Stomach smooth muscle (tissue), 2 donors: ENCODE measurements around the gene TMEM30B.

Source experiments
- H3K27ac ChIP-seq: one replicate; pipeline ENCODE4 v1.7.0; 2013; ENCODE audit warnings: mild to moderate bottlenecking, low read length, inconsistent platforms
- H3K27me3 ChIP-seq, 2 donors: one replicate each; pipeline ENCODE4 v1.7.0; 2013; ENCODE audit warnings: low read length in 2 of 2; ENCODE audit not compliant: insufficient read depth in 2 of 2, control insufficient read depth in 1 of 2
- H3K36me3 ChIP-seq, 2 donors: one replicate each; pipeline ENCODE4 v1.7.0; 2013; ENCODE audit warnings: low read length in 2 of 2; ENCODE audit not compliant: control insufficient read depth in 2 of 2, insufficient read depth in 2 of 2
- H3K4me1 ChIP-seq: one replicate; pipeline ENCODE4 v1.7.0; 2013; ENCODE audit warnings: low read length; ENCODE audit not compliant: control insufficient read depth, insufficient read depth
- H3K4me3 ChIP-seq, 2 donors: one replicate each; pipeline ENCODE4 v1.7.0; 2013; ENCODE audit warnings: low read length in 2 of 2
- H3K9ac ChIP-seq, 2 donors: one replicate each; pipeline ENCODE4 v1.7.0; 2013; ENCODE audit warnings: low read length in 2 of 2, mild to moderate bottlenecking in 1 of 2
- H3K9me3 ChIP-seq, 2 donors: one replicate each; pipeline ENCODE4 v1.7.0; 2013; ENCODE audit warnings: low read length in 2 of 2; ENCODE audit not compliant: control insufficient read depth in 2 of 2
- donor health status: healthy.
- donor health status: Pancreatic carcinoma.

Gene TMEM30B

DNA sequence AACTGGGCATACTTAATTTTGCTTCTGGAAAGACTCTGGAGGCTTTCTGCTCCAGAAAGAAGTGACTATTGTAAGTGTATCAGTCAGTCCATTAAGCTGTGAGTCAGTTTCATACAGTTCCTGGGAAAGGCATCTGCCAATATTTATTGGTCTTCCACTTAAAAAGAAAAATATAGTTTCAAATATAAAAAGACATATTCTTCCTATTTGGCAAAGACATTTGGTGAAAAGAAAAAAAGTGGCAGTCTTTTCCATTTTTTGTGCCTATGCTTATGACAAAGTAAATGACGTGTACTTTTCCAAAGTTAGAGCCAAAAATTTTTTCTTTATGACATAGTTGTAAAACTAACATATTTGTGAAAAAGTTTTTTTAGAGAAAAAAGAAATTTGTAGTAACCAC lies 12.3 kb downstream of the TMEM30B start:
- H3K4me1 ChIP-seq, result no peaks in the 10 kb centered on the region
- H3K27ac ChIP-seq, result no peak overlapping the region
- no peaks in the 10 kb centered on the region for H3K36me3 ChIP-seq
- peaks cover 3 to 6% of the 10 kb centered on the region in 2 donors for H3K27me3 ChIP-seq
- H3K9me3 ChIP-seq, result no peaks in the 10 kb centered on the region
- H3K4me3 ChIP-seq, result no peak overlapping the region
- H3K9ac ChIP-seq, result no peak overlapping the region

GRCh38 chr14:61266891-61267740 lies 14.0 kb downstream of the TMEM30B start:
- no peaks in the 10 kb centered on the region for H3K9me3 ChIP-seq
- no peak overlapping the region for H3K4me3 ChIP-seq
- H3K9ac ChIP-seq, result no peak overlapping the region
- no peak overlapping the region for H3K27ac ChIP-seq
- H3K36me3 ChIP-seq, result no peaks in the 10 kb centered on the region
- peaks cover 3 to 6% of the 10 kb centered on the region in 2 donors for H3K27me3 ChIP-seq
- H3K4me1 ChIP-seq, result no peaks in the 10 kb centered on the region

- Histone ChIP-seq H3K4me3 (no peak overlapping the region), H3K9ac (no peak overlapping the region), H3K9me3 (no peaks in the 10 kb centered on the region), H3K36me3 (no peaks in the 10 kb centered on the region), H3K27me3 (peaks cover 3 to 6% of the 10 kb centered on the region in 2 donors), H3K27ac (no peak overlapping the region), H3K4me1 (no peaks in the 10 kb centered on the region)
These were observed 14.7 kb downstream of the TMEM30B start for GRCh38 chr14:61266436-61266835.

- no peak overlapping the region for H3K27ac ChIP-seq
- no peak overlapping the region for H3K9ac ChIP-seq
- no peak overlapping the region for H3K4me3 ChIP-seq
- peaks cover 0 to 3% of the 10 kb centered on the region in 2 donors for H3K27me3 ChIP-seq
- H3K36me3 ChIP-seq, result no peaks in the 10 kb centered on the region
- no peaks in the 10 kb centered on the region for H3K4me1 ChIP-seq
- no peaks in the 10 kb centered on the region for H3K9me3 ChIP-seq
These were observed 16.5 kb downstream of the TMEM30B start for GRCh38 chr14:61264651-61265050.

GRCh38 chr14:61264010-61264571 lies 17.0 kb downstream of the TMEM30B start:
- Histone ChIP-seq H3K4me3 (no peak overlapping the region), H3K27ac (no peak overlapping the region), H3K36me3 (no peaks in the 10 kb centered on the region), H3K9ac (no peak overlapping the region), H3K27me3 (peaks cover 0 to 3% of the 10 kb centered on the region in 2 donors), H3K4me1 (no peaks in the 10 kb centered on the region), H3K9me3 (no peaks in the 10 kb centered on the region)

GRCh38 chr14:61262082-61262481 lies 19.1 kb downstream of the TMEM30B start:
- no peaks in the 10 kb centered on the region for H3K4me1 ChIP-seq
- no peak overlapping the region for H3K4me3 ChIP-seq
- H3K9ac ChIP-seq, result no peak overlapping the region
- no peaks in the 10 kb centered on the region for H3K36me3 ChIP-seq
- no peaks in the 10 kb centered on the region for H3K9me3 ChIP-seq
- no peak overlapping the region for H3K27ac ChIP-seq
- H3K27me3 ChIP-seq, result peaks cover 0 to 3% of the 10 kb centered on the region in 2 donors

DNA sequence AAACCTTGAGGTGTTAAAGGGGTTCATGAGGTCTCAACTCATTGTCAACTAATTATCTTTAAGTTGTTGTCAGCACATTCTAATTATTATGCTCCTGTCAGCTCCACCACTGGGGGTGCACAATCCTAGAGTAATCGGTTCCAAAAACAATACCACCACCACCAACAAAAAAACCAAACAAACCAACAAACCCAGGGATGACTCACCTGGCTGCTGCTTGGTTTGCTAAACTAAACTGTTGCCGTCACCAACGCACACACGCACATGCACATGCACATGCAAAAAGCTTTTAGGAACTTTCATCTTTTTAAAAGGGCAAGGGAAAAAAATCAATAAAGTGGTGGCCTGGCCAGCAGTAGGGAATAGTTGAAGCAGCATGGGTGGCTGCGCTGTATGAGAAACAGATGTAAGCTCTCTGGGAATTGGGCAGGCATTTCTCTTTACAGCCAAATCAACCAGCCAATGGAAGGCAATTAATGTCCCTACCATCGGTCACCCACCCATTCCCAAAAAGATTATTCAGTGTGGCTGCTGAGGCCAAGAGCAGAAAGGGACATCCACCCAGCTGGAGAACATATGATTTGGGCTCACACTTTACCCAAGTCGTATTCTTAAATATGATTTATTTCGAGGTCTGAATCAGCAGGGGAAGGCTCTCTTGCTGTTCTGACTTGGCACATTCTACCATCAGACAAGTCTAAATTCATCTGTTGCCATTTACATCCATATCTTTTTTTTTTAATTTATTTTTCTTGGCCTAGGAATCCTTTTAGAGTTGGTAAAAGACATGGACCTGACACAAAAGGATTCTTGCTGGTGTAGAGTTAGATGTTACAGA lies 20.0 kb downstream of the TMEM30B start:
- H3K9me3 ChIP-seq, result no peaks in the 10 kb centered on the region
- H3K4me3 ChIP-seq, result no peak overlapping the region
- no peaks in the 10 kb centered on the region for H3K36me3 ChIP-seq
- H3K27me3 ChIP-seq, result no peaks in the 10 kb centered on the region
- H3K9ac ChIP-seq, result no peak overlapping the region
- H3K4me1 ChIP-seq, result no peaks in the 10 kb centered on the region
- no peak overlapping the region for H3K27ac ChIP-seq

DNA sequence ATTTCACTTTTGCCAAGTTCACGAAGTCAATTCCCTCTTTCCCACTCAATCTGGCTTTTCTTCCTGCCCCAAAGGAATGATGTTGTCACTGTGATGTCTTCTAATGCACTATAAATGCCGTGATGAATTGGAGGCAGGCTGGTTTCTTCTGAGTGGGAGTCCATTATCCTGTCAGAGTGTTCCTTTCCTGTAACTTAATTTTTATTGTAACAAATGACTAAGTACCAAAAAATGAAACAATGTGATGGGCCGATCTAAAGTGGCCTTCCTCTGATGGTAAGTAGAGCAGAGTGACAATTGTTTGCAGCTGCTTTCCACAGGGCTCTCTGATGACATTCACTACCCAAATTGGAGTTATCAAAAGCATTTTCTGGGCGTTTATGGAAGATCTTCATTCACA lies 22.2 kb downstream of the TMEM30B start:
- H3K9me3 ChIP-seq, result no peaks in the 10 kb centered on the region
- H3K4me3 ChIP-seq, result no peak overlapping the region
- H3K27ac ChIP-seq, result no peak overlapping the region
- no peaks in the 10 kb centered on the region for H3K36me3 ChIP-seq
- H3K27me3 ChIP-seq, result no peaks in the 10 kb centered on the region
- H3K4me1 ChIP-seq, result no peaks in the 10 kb centered on the region
- no peak overlapping the region for H3K9ac ChIP-seq

- no peak overlapping the region for H3K4me3 ChIP-seq
- no peaks in the 10 kb centered on the region for H3K9me3 ChIP-seq
- no peak overlapping the region for H3K27ac ChIP-seq
- H3K4me1 ChIP-seq, result no peaks in the 10 kb centered on the region
- H3K36me3 ChIP-seq, result no peaks in the 10 kb centered on the region
- no peak overlapping the region for H3K9ac ChIP-seq
- H3K27me3 ChIP-seq, result no peaks in the 10 kb centered on the region
These were observed 23.6 kb downstream of the TMEM30B start for GRCh38 chr14:61257469-61258057.

DNA sequence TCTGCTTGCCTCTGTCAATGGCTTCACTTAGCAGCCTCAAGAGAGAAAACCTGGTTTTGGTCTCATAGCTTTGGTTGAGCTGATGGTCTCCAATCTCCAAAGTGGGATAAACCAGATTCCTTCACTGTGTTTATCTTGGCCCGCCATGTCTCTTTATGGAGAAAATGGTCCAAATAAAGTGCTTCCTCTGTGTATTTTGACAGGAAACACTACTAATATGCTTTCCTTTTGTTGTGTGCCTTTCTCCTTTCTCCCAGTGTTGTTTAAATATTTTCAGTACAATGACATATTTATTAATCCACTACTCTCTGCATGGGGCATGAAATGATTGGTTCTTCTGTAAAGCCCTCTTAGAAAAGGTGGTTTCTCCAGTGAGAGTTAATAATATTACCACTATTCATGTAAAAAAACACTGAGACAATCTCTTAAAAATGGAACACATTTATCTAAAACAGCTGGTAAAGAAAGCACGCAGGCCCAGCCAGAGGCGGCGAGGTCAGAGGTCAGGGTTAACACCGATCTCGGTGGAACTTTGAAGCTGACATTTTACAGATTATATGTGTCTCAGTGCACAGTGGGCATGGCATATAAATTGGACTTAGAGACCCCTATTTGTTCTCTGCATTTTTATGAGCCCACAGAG lies 24.2 kb downstream of the TMEM30B start:
- H3K36me3 ChIP-seq, result no peaks in the 10 kb centered on the region
- H3K9ac ChIP-seq, result no peak overlapping the region
- no peaks in the 10 kb centered on the region for H3K27me3 ChIP-seq
- H3K9me3 ChIP-seq, result no peaks in the 10 kb centered on the region
- peaks cover 3% of the 10 kb centered on the region for H3K4me1 ChIP-seq
- no peak overlapping the region for H3K27ac ChIP-seq
- H3K4me3 ChIP-seq, result no peak overlapping the region
